HEK293T (cell line): Measurements from ENCODE around the gene CELF4.

Experiments
- CTCF ChIA-PET: fragments of 350-600 bp; formaldehyde crosslinking; extraction: SDS; loops from one replicate; lab custom pipeline; 2021; ENCODE audit warnings: antibody characterized with exemption, inconsistent platforms; lab: Yijun Ruan, JAX
- POLR2A ChIA-PET: fragments of 350-600 bp; formaldehyde crosslinking; extraction: SDS; loops from one replicate; lab custom pipeline; 2020; ENCODE audit warnings: antibody characterized with exemption, inconsistent platforms; lab: Yijun Ruan, JAX
- DNase-seq: peaks from one replicate; pipeline ENCODE4 v3.0.0; 2012; ENCODE audit warnings: mixed read lengths; ENCODE audit errors: extremely low spot score
- ARNT ChIP-seq: fragments of 450-650 bp; IDR thresholded peaks from 2 replicates; pipeline ENCODE4 v1.6.1; 2017; ENCODE audit warnings: mild to moderate bottlenecking
- BHLHE40 ChIP-seq: fragments of 450-650 bp; IDR thresholded peaks from 2 replicates; pipeline ENCODE4 v1.6.1; 2016; ENCODE audit warnings: mild to moderate bottlenecking, moderate library complexity, borderline replicate concordance
- CTBP1 ChIP-seq: fragments of 450-650 bp; IDR thresholded peaks from 2 replicates; pipeline ENCODE4 v1.6.1; 2016; ENCODE audit warnings: borderline replicate concordance
- ELF4 ChIP-seq: fragments of 450-650 bp; IDR thresholded peaks from 2 replicates; pipeline ENCODE4 v1.6.1; 2017; ENCODE audit warnings: antibody characterized with exemption
- FOXA1 ChIP-seq: fragments of 450-650 bp; IDR thresholded peaks from 2 replicates; pipeline ENCODE4 v1.6.1; 2016; ENCODE audit warnings: mild to moderate bottlenecking
- FOXK2 ChIP-seq: fragments of 450-650 bp; IDR thresholded peaks from 2 replicates; pipeline ENCODE4 v1.6.1; 2016; ENCODE audit warnings: mild to moderate bottlenecking
- FOXM1 ChIP-seq: fragments of 450-650 bp; IDR thresholded peaks from 2 replicates; pipeline ENCODE4 v1.6.1; 2017; ENCODE audit warnings: mild to moderate bottlenecking, borderline replicate concordance
- HDGF ChIP-seq: fragments of 450-650 bp; IDR thresholded peaks from 2 replicates; pipeline ENCODE4 v1.6.1; 2017; ENCODE audit warnings: antibody characterized with exemption, borderline replicate concordance
- L3MBTL2 ChIP-seq: fragments of 450-650 bp; conservative IDR thresholded peaks from 2 replicates; pipeline ENCODE4 v1.6.1; 2016; ENCODE audit warnings: mild to moderate bottlenecking
- LEF1 ChIP-seq: fragments of 450-650 bp; IDR thresholded peaks from 2 replicates; pipeline ENCODE4 v1.6.1; 2017; ENCODE audit warnings: mild to moderate bottlenecking, borderline replicate concordance
- NFRKB ChIP-seq: fragments of 450-650 bp; IDR thresholded peaks from 2 replicates; pipeline ENCODE4 v1.6.1; 2016; ENCODE audit warnings: mild to moderate bottlenecking, moderate library complexity
- PKNOX1 ChIP-seq: fragments of 450-650 bp; IDR thresholded peaks from 2 replicates; pipeline ENCODE4 v1.6.1; 2016
- SP1 ChIP-seq: fragments of 450-650 bp; IDR thresholded peaks from 2 replicates; pipeline ENCODE4 v1.6.1; 2017
- SUZ12 ChIP-seq: fragments of 450-650 bp; IDR thresholded peaks from 2 replicates; pipeline ENCODE4 v1.6.1; 2016; ENCODE audit warnings: mild to moderate bottlenecking
- TARDBP ChIP-seq: fragments of 450-650 bp; IDR thresholded peaks from 2 replicates; pipeline ENCODE4 v1.6.1; 2016
- ZNF384 ChIP-seq: fragments of 450-650 bp; IDR thresholded peaks from 2 replicates; pipeline ENCODE4 v1.6.1; 2016

CELF4 gene

DNA sequence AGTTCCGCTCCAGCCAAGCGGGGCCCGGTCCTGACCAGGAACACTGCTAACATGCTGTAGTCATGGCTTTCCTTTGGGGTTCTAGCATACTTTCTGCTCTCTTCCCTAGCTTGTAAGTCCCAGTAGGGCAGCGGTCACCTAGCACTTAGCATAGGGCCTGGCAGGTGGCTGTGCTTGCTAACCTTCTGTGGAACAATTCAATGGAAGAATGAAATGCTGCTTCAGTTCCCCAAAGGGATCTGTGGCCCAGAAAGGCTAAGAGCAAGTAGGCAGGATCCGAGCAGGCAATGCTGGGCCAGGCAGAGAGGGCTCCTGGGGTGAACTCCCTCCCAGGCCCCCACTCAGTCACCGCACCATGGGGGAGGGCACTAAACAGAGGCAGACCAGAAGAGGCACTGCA is 266.8 kb downstream of the CELF4 start:
- DNase-seq: no peak
- CTCF ChIA-PET: no interaction called here
- POLR2A ChIA-PET: no interaction called here
- TF ChIP-seq NFRKB (no peak), SUZ12 (no peak), PKNOX1 (no peak), CTBP1 (no peak), HDGF (no peak), TARDBP (no peak), ELF4 (no peak), FOXM1 (no peak), ZNF384 (no peak), FOXK2 (no peak)

DNA sequence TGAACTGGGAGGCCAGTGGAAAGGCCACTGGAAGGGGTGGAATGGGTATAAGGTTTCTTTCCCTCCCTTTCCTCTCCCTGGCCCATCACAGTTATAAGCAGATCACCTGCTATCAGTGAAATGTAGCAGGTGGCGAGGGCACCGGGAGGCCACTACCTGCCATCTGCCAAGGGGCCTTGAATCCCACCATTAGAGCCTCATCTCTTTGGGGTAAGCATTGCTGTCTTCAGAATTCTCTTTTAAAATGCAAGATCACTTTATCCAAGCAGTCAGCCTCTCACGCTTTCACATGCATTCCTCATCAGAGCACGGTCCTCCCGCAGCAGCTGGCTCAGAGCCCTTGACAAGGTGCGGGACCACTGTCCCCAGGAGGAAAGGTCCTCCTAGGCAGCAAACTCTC is 268.5 kb downstream of the CELF4 start:
- ChIA-PET CTCF (interaction anchor here (0.6 to 1.0 kb wide), 2 partner anchors 8 to 478 kb away, joined by 3 read pairs; no protein-coding TSS in a partner anchor), POLR2A (no interaction called here)
- no peak for TF ChIP-seq L3MBTL2
- no peak for TF ChIP-seq ELF4
- no peak for TF ChIP-seq ZNF384
- no peak for TF ChIP-seq HDGF
- TF ChIP-seq BHLHE40: no peak
- TF ChIP-seq FOXA1: no peak
- no peak for TF ChIP-seq PKNOX1
- no peak for TF ChIP-seq CTBP1
- no peak for TF ChIP-seq ARNT
- no peak for TF ChIP-seq FOXM1
- DNase-seq: no peak

DNA sequence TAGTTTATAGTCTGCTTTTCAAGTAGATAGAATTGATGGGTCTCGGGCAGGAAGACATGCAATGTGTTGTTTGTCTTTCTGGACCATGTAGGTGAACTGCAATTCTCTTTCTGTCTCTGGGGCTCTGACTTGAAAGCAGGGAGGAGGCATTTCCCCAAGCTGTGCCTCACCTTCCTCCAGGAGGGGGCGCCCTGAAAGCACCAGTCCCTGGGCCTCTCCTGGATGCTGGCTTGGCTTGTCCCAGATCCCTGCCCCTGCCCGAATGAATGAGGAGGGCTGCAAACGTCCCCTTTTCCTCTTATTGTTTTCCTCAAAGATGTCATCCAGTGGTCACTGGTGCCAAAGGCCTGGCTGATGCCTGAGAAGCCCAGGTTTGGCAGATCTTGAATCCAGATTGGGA is 270.6 kb downstream of the CELF4 start:
- POLR2A ChIA-PET: no interaction called here
- TF ChIP-seq LEF1: no peak
- no peak for TF ChIP-seq L3MBTL2
- TF ChIP-seq BHLHE40: no peak
- TF ChIP-seq NFRKB: no peak
- TF ChIP-seq CTBP1: no peak
- no peak for TF ChIP-seq FOXA1
- no peak for TF ChIP-seq PKNOX1
- TF ChIP-seq FOXK2: no peak
- TF ChIP-seq HDGF: no peak
- no peak for TF ChIP-seq SP1
- TF ChIP-seq SUZ12: no peak
- TF ChIP-seq ELF4: no peak
- no peak for TF ChIP-seq ZNF384
- no peak; the same call in 1 of the 2 replicates for TF ChIP-seq ARNT
- TF ChIP-seq FOXM1: no peak
- TF ChIP-seq TARDBP: no peak
- peak; percentile 87 for DNase-seq
- CTCF ChIA-PET: interaction anchor here (0.6 to 1.9 kb wide), 11 partner anchors 8 to 120 kb away, joined by 3 to 6 read pairs (median 3); no protein-coding TSS in a partner anchor

GRCh38 chr18:37293359-37293758 is 272.2 kb downstream of the CELF4 start:
- ChIA-PET POLR2A (no interaction called here), CTCF (no interaction called here)
- no peak for TF ChIP-seq SUZ12
- no peak for TF ChIP-seq HDGF
- no peak for TF ChIP-seq LEF1
- no peak for TF ChIP-seq FOXA1
- TF ChIP-seq ARNT: no peak
- no peak for TF ChIP-seq TARDBP
- TF ChIP-seq FOXM1: no peak
- TF ChIP-seq CTBP1: no peak
- TF ChIP-seq FOXK2: no peak
- no peak for TF ChIP-seq PKNOX1
- no peak for TF ChIP-seq SP1
- TF ChIP-seq BHLHE40: no peak
- TF ChIP-seq NFRKB: no peak
- no peak for TF ChIP-seq ELF4
- TF ChIP-seq ZNF384: no peak
- no peak for TF ChIP-seq L3MBTL2

DNA sequence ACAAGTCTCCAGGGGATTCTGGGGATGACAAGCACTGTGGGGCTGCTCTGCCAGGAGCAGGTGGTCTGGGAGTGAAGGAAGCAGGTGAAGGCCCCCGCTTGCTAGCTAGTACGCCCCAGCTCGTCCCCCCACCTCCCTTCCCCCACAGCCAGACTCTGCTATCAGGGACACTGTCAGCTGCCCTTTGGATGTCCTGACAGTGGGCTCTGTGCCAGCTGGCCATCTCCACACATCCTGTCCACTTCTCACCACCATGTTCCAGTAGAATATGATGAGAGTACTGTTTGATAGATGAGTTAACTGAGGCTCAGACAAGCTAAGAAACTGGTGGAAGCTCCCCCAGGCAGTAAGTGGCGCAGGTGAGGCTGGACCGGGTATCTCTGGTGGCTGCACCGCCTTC is 276.2 kb downstream of the CELF4 start:
- POLR2A ChIA-PET: no interaction called here
- CTCF ChIA-PET: interaction anchor here (1.0 to 1.6 kb wide), 2 partner anchors 9 to 32 kb away, joined by 4 read pairs; no protein-coding TSS in a partner anchor
- TF ChIP-seq FOXM1: no peak
- no peak for TF ChIP-seq LEF1
- no peak for TF ChIP-seq BHLHE40
- TF ChIP-seq NFRKB: no peak
- TF ChIP-seq PKNOX1: no peak
- TF ChIP-seq ELF4: no peak
- TF ChIP-seq CTBP1: no peak
- DNase-seq: no peak

More at GRCh38 chr18:37293359-37293758, 272.2 kb downstream of the CELF4 start:
- no peak for DNase-seq
